Lower leg skin (tissue), 3 donors: ENCODE results near the gene ZNF280A.

Source experiments
- CTCF ChIP-seq, 3 donors: fragments of 450-650 bp; IDR thresholded peaks; one replicate each; pipeline ENCODE4 v1.5.1; 2016; ENCODE audit warnings: antibody characterized with exemption in 3 of 3, mild to moderate bottlenecking in 3 of 3, moderate library complexity in 2 of 3
- POLR2A ChIP-seq, 2 donors: fragments of 450-650 bp; IDR thresholded peaks; one replicate each; pipeline ENCODE4 v1.6.1; 2016 to 2017; ENCODE audit warnings: antibody characterized with exemption in 2 of 2, mild to moderate bottlenecking in 1 of 2, moderate library complexity in 1 of 2

GRCh38 chr22:22479999-22480532 lies 40.0 kb downstream of the ZNF280A start:
- no peak for TF ChIP-seq CTCF (IDR thresholded peaks at IDR 0.05)
- TF ChIP-seq POLR2A (IDR thresholded peaks at IDR 0.05) = no peak
